Measurements from ENCODE around the gene TOB1. TPM values are rescaled to one million over a fixed set of nuclear protein-coding genes. Genes with fewer than 3 reads are reported as not detected.

Gene TOB1
- total RNA-seq, 1 donor from 2014 or later: 101 TPM

DNA sequence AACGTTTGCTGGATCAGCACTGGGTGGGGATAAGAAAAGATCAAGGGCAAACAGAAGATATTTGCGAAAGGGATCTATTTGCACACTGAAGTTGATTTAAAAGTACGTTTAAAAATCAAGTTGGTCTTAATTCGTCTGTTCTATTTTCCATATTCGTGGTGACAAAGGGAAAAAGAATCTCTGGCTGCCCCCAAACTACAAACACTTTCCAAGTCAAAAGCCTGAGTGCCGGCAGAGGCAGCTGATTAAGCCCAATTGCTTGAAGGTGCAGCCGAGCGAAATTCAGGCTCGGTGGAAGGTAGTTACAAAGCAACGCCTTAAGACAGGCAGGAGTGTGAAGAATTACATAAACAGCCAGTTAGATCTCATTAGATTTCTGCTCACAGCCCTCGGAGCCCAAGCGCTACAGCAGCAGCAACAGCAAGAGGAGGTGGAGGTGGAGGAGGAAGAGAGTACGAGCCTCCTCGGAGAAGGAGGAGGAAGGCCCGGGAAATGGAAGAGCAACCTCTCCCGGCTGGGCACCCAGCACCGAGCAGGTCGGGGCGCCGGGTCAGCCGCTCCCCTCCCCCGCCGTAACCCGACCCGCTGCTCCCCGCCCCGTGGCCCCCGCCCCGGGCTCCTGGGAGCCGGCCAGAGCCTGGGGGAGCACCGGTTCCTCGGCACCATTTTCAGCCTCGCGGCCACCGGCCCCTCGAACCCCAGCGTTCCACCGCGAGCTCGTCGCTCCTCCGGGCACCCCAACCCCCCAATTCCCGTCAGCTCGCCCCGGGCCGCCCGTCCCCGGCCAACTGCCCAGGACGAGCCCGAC lies 890 bp downstream of the TOB1 start:
- H3K27ac ChIP-seq (replicated peaks): peak overlapping the region; percentile 99
- no peaks in the 10 kb centered on the region for H3K27me3 ChIP-seq (ENCODE audit: low read depth)
- peaks cover 75% of the 10 kb centered on the region for H3K4me1 ChIP-seq
- peaks cover 20% of the 10 kb centered on the region for H3K36me3 ChIP-seq
- intact Hi-C loops (cut with micrococcal nuclease): no loop called here
- DNase-seq: peak; percentile 64
- TF ChIP-seq, protein P1, sequence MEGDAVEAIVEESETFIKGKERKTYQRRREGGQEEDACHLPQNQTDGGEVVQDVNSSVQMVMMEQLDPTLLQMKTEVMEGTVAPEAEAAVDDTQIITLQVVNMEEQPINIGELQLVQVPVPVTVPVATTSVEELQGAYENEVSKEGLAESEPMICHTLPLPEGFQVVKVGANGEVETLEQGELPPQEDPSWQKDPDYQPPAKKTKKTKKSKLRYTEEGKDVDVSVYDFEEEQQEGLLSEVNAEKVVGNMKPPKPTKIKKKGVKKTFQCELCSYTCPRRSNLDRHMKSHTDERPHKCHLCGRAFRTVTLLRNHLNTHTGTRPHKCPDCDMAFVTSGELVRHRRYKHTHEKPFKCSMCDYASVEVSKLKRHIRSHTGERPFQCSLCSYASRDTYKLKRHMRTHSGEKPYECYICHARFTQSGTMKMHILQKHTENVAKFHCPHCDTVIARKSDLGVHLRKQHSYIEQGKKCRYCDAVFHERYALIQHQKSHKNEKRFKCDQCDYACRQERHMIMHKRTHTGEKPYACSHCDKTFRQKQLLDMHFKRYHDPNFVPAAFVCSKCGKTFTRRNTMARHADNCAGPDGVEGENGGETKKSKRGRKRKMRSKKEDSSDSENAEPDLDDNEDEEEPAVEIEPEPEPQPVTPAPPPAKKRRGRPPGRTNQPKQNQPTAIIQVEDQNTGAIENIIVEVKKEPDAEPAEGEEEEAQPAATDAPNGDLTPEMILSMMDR (IDR thresholded peaks at IDR 0.05; ENCODE audit: borderline replicate concordance): no peak
- peak overlapping the region; percentile 94 for H3K4me3 ChIP-seq
- H3K9me3 ChIP-seq (replicated peaks): no peaks in the 10 kb centered on the region

DNA sequence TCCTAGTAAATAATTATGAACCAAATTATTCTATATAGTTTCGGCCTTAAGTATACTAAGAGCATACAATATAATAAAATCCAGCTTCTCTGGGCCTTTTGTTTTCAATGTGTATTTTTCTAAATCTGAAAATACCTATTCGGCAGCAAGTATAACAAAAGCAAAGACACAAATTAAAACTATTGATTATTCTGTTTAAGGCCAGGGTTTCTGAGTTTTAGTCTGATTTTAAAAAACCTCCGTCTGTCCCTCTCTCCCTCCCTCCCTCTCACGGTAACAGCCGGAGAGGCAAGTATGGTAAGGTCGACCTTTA lies 1.5 kb downstream of the TOB1 start:
- Histone ChIP-seq H3K27me3 (ENCODE audit: low read depth) (no peaks in the 10 kb centered on the region), H3K4me1 (peaks cover 75% of the 10 kb centered on the region), H3K9me3 (replicated peaks) (no peaks in the 10 kb centered on the region), H3K27ac (replicated peaks) (peak overlapping the region; percentile 99), H3K4me3 (peak overlapping the region; percentile 94), H3K36me3 (peaks cover 20% of the 10 kb centered on the region)
- TF ChIP-seq, protein P1 (IDR thresholded peaks at IDR 0.05; ENCODE audit: borderline replicate concordance): no peak
- no peak for DNase-seq
- intact Hi-C loops (cut with micrococcal nuclease): no loop called here

DNA sequence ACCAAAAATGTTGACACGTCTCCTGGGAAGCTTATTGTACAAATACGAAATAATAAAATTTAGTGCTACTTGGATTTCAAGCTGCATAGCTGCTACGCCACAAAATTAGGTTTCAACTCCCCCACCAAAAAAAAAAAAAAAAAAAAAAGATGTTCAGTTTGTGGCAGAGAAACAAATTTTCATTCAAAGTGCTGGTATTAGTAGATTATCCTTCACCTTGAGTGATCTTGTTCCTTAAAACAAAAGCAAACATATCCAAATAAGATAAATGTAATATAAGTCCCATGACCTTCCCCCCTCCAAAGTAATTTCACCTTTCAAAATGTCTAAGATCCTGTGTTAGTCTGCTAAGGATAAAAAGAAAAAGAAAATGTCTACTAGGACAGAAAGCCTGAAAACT lies 2.2 kb downstream of the TOB1 start:
- Histone ChIP-seq H3K4me1 (peaks cover 74% of the 10 kb centered on the region), H3K4me3 (peak overlapping the region; percentile 94), H3K36me3 (peaks cover 20% of the 10 kb centered on the region), H3K27me3 (ENCODE audit: low read depth) (no peaks in the 10 kb centered on the region), H3K9me3 (replicated peaks) (no peaks in the 10 kb centered on the region), H3K27ac (replicated peaks) (peak overlapping the region; percentile 99)
- DNase-seq: no peak
- intact Hi-C loops (cut with micrococcal nuclease): no loop called here
- TF ChIP-seq, protein P1 (IDR thresholded peaks at IDR 0.05; ENCODE audit: borderline replicate concordance): no peak

DNA sequence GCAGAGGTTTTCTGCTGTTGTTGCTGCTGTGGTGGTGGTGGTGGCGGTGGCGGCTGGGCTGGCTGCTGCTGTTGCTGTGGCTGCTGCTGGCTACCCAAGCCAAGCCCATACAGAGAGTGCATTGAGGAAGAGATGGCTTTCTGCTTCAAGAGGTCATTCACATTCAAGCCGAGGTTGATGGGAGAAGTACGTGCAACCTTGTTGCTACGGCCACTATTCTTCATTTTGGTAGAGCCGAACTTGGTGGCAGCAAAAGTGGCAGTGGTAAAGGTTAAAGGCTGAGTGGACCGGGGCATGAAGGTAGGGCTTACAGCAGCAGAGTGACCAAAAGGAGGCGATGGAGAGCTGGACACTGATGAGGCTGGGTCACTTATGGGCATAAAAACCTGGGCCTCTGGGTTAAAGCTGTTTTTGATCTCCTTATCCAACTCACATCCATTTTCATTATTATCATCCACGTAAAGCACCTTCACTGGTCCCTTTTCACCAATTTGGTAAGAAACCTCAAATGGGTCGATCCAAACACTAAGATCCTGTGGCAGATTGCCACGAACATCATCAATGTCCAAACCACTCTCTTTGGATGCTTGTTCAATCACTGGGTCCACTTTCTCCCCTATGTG lies 2.8 kb downstream of the TOB1 start:
- Histone ChIP-seq H3K4me1 (peaks cover 68% of the 10 kb centered on the region), H3K27me3 (ENCODE audit: low read depth) (no peaks in the 10 kb centered on the region), H3K4me3 (peak overlapping the region; percentile 94), H3K27ac (replicated peaks) (peak overlapping the region; percentile 99), H3K9me3 (replicated peaks) (no peaks in the 10 kb centered on the region), H3K36me3 (peaks cover 20% of the 10 kb centered on the region)
- intact Hi-C loops (cut with micrococcal nuclease): no loop called here
- DNase-seq: no peak
- TF ChIP-seq, protein P1 (IDR thresholded peaks at IDR 0.05; ENCODE audit: borderline replicate concordance): peak; percentile 65

DNA sequence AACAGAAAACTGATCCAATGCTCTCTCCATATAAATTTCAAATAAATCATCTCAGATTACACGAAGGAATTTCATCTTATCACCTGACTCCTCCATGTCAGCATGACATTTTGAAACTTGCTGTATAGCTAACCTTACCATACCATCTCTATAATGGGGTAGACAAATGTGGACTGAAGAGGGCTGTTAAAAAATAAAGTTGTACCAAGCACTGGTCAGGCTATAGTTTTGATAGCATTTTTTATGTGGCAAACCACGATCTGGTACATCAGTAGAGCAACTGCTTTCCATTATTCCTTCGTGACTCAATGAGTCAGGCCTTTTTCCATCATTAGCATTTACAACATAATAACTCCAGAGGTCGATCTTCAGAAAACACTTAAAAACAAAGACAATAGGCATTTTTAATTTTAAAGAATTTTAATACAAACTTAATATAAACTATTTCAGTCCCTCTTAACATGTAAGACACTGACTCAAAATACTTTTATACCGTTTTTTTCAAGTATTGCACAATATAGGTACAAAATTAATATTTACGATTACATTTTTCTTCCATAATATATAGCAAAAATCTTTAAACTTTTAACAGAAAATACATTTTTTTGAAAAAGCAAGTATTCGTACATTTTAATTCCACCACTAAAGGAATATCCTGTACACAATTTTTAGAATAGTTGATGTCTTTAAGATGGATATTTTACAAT lies 4.2 kb downstream of the TOB1 start:
- peak overlapping the region; percentile 94 for H3K4me3 ChIP-seq

More for the DNA sequence above, 4.2 kb downstream of the TOB1 start:
- no peak for DNase-seq
- Histone ChIP-seq H3K27ac (replicated peaks) (peak overlapping the region; percentile 99), H3K9me3 (replicated peaks) (no peaks in the 10 kb centered on the region), H3K36me3 (peaks cover 20% of the 10 kb centered on the region), H3K4me1 (peaks cover 60% of the 10 kb centered on the region), H3K27me3 (ENCODE audit: low read depth) (no peaks in the 10 kb centered on the region)
- TF ChIP-seq, protein P1 (IDR thresholded peaks at IDR 0.05; ENCODE audit: borderline replicate concordance): no peak
- intact Hi-C loops (cut with micrococcal nuclease): no loop called here
